ENCODE measurements around the gene NRTN.

GRCh38 chr19:5788422-5788821 is 16.4 kb upstream of the NRTN start:
- TF ChIP-seq EZH2phosphoT487 (IDR thresholded peaks at IDR 0.05; ENCODE audit: insufficient read depth, low read depth) (no peak), EZH2 (IDR thresholded peaks at IDR 0.05; ENCODE audit: insufficient read depth, poor library complexity, severe bottlenecking) (no peak)

Measured in GM23248 (cell line).